Glomerular visceral epithelial cell (primary cell): Measurements from ENCODE around the gene SPRED2.

Experiments
- DNase-seq: peaks from one replicate; pipeline ENCODE4 v3.0.0-alpha.2; 2016; ENCODE audit errors: extremely low spot score

The SPRED2 gene

GRCh38 chr2:65277791-65278483 is 154.5 kb downstream of the SPRED2 start:
- no peak for DNase-seq

- no peak for DNase-seq
Observed at GRCh38 chr2:65277118-65277517, 155.3 kb downstream of the SPRED2 start.

GRCh38 chr2:65276609-65277008 is 155.8 kb downstream of the SPRED2 start:
- no peak for DNase-seq

GRCh38 chr2:65275141-65275915 is 157.1 kb downstream of the SPRED2 start:
- DNase-seq, result no peak

- no peak for DNase-seq
Observed at GRCh38 chr2:65273344-65273743, 159.1 kb downstream of the SPRED2 start.

- no peak for DNase-seq
Observed at GRCh38 chr2:65268957-65269356, 163.4 kb downstream of the SPRED2 start.

- no peak for DNase-seq
Observed at GRCh38 chr2:65267008-65267407, 165.4 kb downstream of the SPRED2 start.

- no peak for DNase-seq
Observed at GRCh38 chr2:65265671-65266045, 166.7 kb downstream of the SPRED2 start.

GRCh38 chr2:65264821-65265670 is 167.4 kb downstream of the SPRED2 start:
- peak; percentile 73 for DNase-seq

GRCh38 chr2:65263986-65264385 is 168.4 kb downstream of the SPRED2 start:
- DNase-seq, result no peak

- no peak for DNase-seq
Observed at GRCh38 chr2:65263262-65263661, 169.1 kb downstream of the SPRED2 start.

GRCh38 chr2:65261676-65262075 is 170.7 kb downstream of the SPRED2 start:
- DNase-seq, result no peak
